ENCODE results near the gene ACSS3.
A peak's percentile ranks its signal among the peaks of the same experiment; 100 is the strongest.

The ACSS3 gene

GRCh38 chr12:81083906-81084513 lies 6.1 kb downstream of the ACSS3 start:
- DNase-seq (ENCODE audit: insufficient read length, low spot score) (no peak), FAIRE-seq (peak; percentile 16)
- TF ChIP-seq CTCF (IDR thresholded peaks at IDR 0.05; ENCODE audit: insufficient read depth, missing control alignments): no peak

GRCh38 chr12:81084811-81085350 lies 7.0 kb downstream of the ACSS3 start:
- DNase-seq (ENCODE audit: insufficient read length, low spot score): no peak
- no peak for TF ChIP-seq CTCF (IDR thresholded peaks at IDR 0.05; ENCODE audit: insufficient read depth, missing control alignments)
- FAIRE-seq: no peak

- DNase-seq (ENCODE audit: insufficient read length, low spot score) (no peak), FAIRE-seq (no peak)
- TF ChIP-seq CTCF (IDR thresholded peaks at IDR 0.05; ENCODE audit: insufficient read depth, missing control alignments): no peak
Observed at GRCh38 chr12:81085832-81086231, 8.0 kb downstream of the ACSS3 start.

- TF ChIP-seq CTCF (IDR thresholded peaks at IDR 0.05; ENCODE audit: insufficient read depth, missing control alignments): no peak
- DNase-seq (ENCODE audit: insufficient read length, low spot score) (no peak), FAIRE-seq (peak; percentile 80)
Observed at GRCh38 chr12:81086342-81086741, 8.5 kb downstream of the ACSS3 start.

GRCh38 chr12:81088221-81088620 lies 10.3 kb downstream of the ACSS3 start:
- TF ChIP-seq CTCF (IDR thresholded peaks at IDR 0.05; ENCODE audit: insufficient read depth, missing control alignments): no peak
- DNase-seq (ENCODE audit: insufficient read length, low spot score): no peak
- FAIRE-seq: no peak

GRCh38 chr12:81089412-81089811 lies 11.5 kb downstream of the ACSS3 start:
- DNase-seq (ENCODE audit: insufficient read length, low spot score) (no peak), FAIRE-seq (peak; percentile 91)
- no peak for TF ChIP-seq CTCF (IDR thresholded peaks at IDR 0.05; ENCODE audit: insufficient read depth, missing control alignments)

GRCh38 chr12:81092053-81092452 lies 14.2 kb downstream of the ACSS3 start:
- TF ChIP-seq CTCF (IDR thresholded peaks at IDR 0.05; ENCODE audit: insufficient read depth, missing control alignments): no peak
- FAIRE-seq (no peak), DNase-seq (ENCODE audit: insufficient read length, low spot score) (no peak)

Data from D721Med (cell line).